Measurements from ENCODE around the gene HMGXB3. TPM values are rescaled to one million over a fixed set of nuclear protein-coding genes. Genes with fewer than 3 reads are reported as not detected.

HMGXB3 gene
- total and polyA plus RNA-seq, 5 experiments from 2014 or later = 4.6 to 36.5 (median 13.1) TPM

GRCh38 chr5:150067405-150067960 is 66.9 kb downstream of the HMGXB3 start:
- H3K9me3 Mint-ChIP-seq = no peaks in the 10 kb centered on the region
- H3K27ac Mint-ChIP-seq = peak overlapping the region in 2 of 10 donors; percentile 47 to 76
- H3K36me3 Mint-ChIP-seq = no peaks in the 10 kb centered on the region
- H3K4me3 Mint-ChIP-seq = no peak overlapping the region
- peaks cover 0 to 13% (median 1%) of the 10 kb centered on the region in 4 donors for H3K4me1 Mint-ChIP-seq
- DNase-seq (no peak), ATAC-seq (no peak)
- POLR2A ChIA-PET = no interaction called here
- peaks cover 0 to 3% (median 0%) of the 10 kb centered on the region in 5 donors for H3K27me3 Mint-ChIP-seq

- POLR2A ChIA-PET = no interaction called here
- H3K36me3 Mint-ChIP-seq = no peaks in the 10 kb centered on the region
- peaks cover 0 to 3% (median 0%) of the 10 kb centered on the region in 5 donors for H3K27me3 Mint-ChIP-seq
- H3K27ac Mint-ChIP-seq = peak overlapping the region in 1 of 10 donors; percentile 47
- no peak for ATAC-seq
- no peak overlapping the region for H3K4me3 Mint-ChIP-seq
- H3K4me1 Mint-ChIP-seq = peaks cover 0 to 13% (median 1%) of the 10 kb centered on the region in 4 donors
- DNase-seq = peak in 1 of 10 donors; percentile 53
- no peaks in the 10 kb centered on the region for H3K9me3 Mint-ChIP-seq
Measured at GRCh38 chr5:150068071-150068470, 67.5 kb downstream of the HMGXB3 start.

- no peak for ATAC-seq
Measured at GRCh38 chr5:150068472-150068871, 67.9 kb downstream of the HMGXB3 start.

GRCh38 chr5:150068961-150069645 is 68.6 kb downstream of the HMGXB3 start:
- Mint-ChIP-seq H3K4me3 (no peak overlapping the region), H3K36me3 (no peaks in the 10 kb centered on the region), H3K4me1 (peaks cover 0 to 13% (median 1%) of the 10 kb centered on the region in 4 donors), H3K9me3 (no peaks in the 10 kb centered on the region), H3K27ac (no peak overlapping the region), H3K27me3 (peaks cover 0 to 3% (median 0%) of the 10 kb centered on the region in 5 donors)
- DNase-seq (peak in 1 of 10 donors; percentile 15), ATAC-seq (no peak)
- POLR2A ChIA-PET = no interaction called here

More at GRCh38 chr5:150068472-150068871, 67.9 kb downstream of the HMGXB3 start:
- Mint-ChIP-seq H3K4me3 (no peak overlapping the region), H3K9me3 (no peaks in the 10 kb centered on the region), H3K27me3 (peaks cover 0 to 3% (median 0%) of the 10 kb centered on the region in 5 donors), H3K27ac (no peak overlapping the region), H3K4me1 (peaks cover 0 to 13% (median 1%) of the 10 kb centered on the region in 4 donors), H3K36me3 (no peaks in the 10 kb centered on the region)
- DNase-seq = peak in 1 of 10 donors; percentile 21
- POLR2A ChIA-PET = no interaction called here

GRCh38 chr5:150069672-150070627 is 69.4 kb downstream of the HMGXB3 start:
- Mint-ChIP-seq H3K4me1 (peaks cover 0 to 13% (median 1%) of the 10 kb centered on the region in 4 donors), H3K27me3 (peaks cover 0 to 3% (median 0%) of the 10 kb centered on the region in 5 donors), H3K4me3 (no peak overlapping the region), H3K9me3 (no peaks in the 10 kb centered on the region), H3K27ac (no peak overlapping the region), H3K36me3 (no peaks in the 10 kb centered on the region)
- POLR2A ChIA-PET = no interaction called here
- peak in 1 of 10 donors; percentile 41 for DNase-seq
- ATAC-seq = no peak

- ATAC-seq (no peak), DNase-seq (no peak)
- Mint-ChIP-seq H3K9me3 (no peaks in the 10 kb centered on the region), H3K27me3 (peaks cover 0 to 3% (median 0%) of the 10 kb centered on the region in 5 donors), H3K27ac (peak overlapping the region in 1 of 10 donors; percentile 66), H3K36me3 (no peaks in the 10 kb centered on the region), H3K4me3 (no peak overlapping the region), H3K4me1 (peaks cover 0 to 13% (median 1%) of the 10 kb centered on the region in 4 donors)
- POLR2A ChIA-PET = interaction anchor here (0.6 kb wide), 1 partner anchor 16 kb away, joined by 6 read pairs; no protein-coding TSS in a partner anchor
Measured at GRCh38 chr5:150070821-150071220, 70.3 kb downstream of the HMGXB3 start.

GRCh38 chr5:150073086-150073625 is 72.6 kb downstream of the HMGXB3 start:
- Mint-ChIP-seq H3K4me1 (no peaks in the 10 kb centered on the region), H3K27ac (no peak overlapping the region), H3K9me3 (no peaks in the 10 kb centered on the region), H3K36me3 (no peaks in the 10 kb centered on the region), H3K4me3 (no peak overlapping the region), H3K27me3 (peaks cover 0 to under 1% (median 0%) of the 10 kb centered on the region in 5 donors)
- no peak for DNase-seq
- POLR2A ChIA-PET = interaction anchor here (0.6 kb wide), 1 partner anchor 1461 kb away, joined by 4 read pairs; no protein-coding TSS in a partner anchor
- ATAC-seq = no peak

- POLR2A ChIA-PET = no interaction called here
- DNase-seq = no peak
- H3K4me1 Mint-ChIP-seq = no peaks in the 10 kb centered on the region
- H3K36me3 Mint-ChIP-seq = no peaks in the 10 kb centered on the region
- H3K27me3 Mint-ChIP-seq = peaks cover 0 to 6% (median 0%) of the 10 kb centered on the region in 5 donors
- H3K9me3 Mint-ChIP-seq = no peaks in the 10 kb centered on the region
- no peak overlapping the region for H3K27ac Mint-ChIP-seq
- no peak overlapping the region for H3K4me3 Mint-ChIP-seq
- ATAC-seq = no peak
Measured at GRCh38 chr5:150073677-150074076, 73.1 kb downstream of the HMGXB3 start.

- Mint-ChIP-seq H3K36me3 (no peaks in the 10 kb centered on the region), H3K4me1 (peaks cover 0 to 1% (median 0%) of the 10 kb centered on the region in 4 donors)
- DNase-seq = peak in 1 of 10 donors; percentile 8
Measured at GRCh38 chr5:150075233-150075632, 74.7 kb downstream of the HMGXB3 start.

GRCh38 chr5:150075806-150076205 is 75.3 kb downstream of the HMGXB3 start:
- H3K9me3 Mint-ChIP-seq = no peaks in the 10 kb centered on the region
- POLR2A ChIA-PET = no interaction called here
- no peak overlapping the region for H3K27ac Mint-ChIP-seq
- H3K27me3 Mint-ChIP-seq = peaks cover 0 to 7% (median 3%) of the 10 kb centered on the region in 5 donors
- no peak overlapping the region for H3K4me3 Mint-ChIP-seq
- H3K4me1 Mint-ChIP-seq = peaks cover 0 to 1% (median 0%) of the 10 kb centered on the region in 4 donors
- DNase-seq (no peak), ATAC-seq (no peak)
- no peaks in the 10 kb centered on the region for H3K36me3 Mint-ChIP-seq

More at GRCh38 chr5:150075233-150075632, 74.7 kb downstream of the HMGXB3 start:
- H3K9me3 Mint-ChIP-seq = no peaks in the 10 kb centered on the region
- H3K4me3 Mint-ChIP-seq = no peak overlapping the region
- peaks cover 0 to 7% (median 3%) of the 10 kb centered on the region in 5 donors for H3K27me3 Mint-ChIP-seq
- POLR2A ChIA-PET = no interaction called here
- no peak for ATAC-seq
- H3K27ac Mint-ChIP-seq = no peak overlapping the region

- peak in 2 of 10 donors; percentile 6 to 21 for DNase-seq
Measured at GRCh38 chr5:150077060-150077459, 76.5 kb downstream of the HMGXB3 start.

More at GRCh38 chr5:150077060-150077459, 76.5 kb downstream of the HMGXB3 start:
- H3K9me3 Mint-ChIP-seq = no peaks in the 10 kb centered on the region
- H3K4me3 Mint-ChIP-seq = no peak overlapping the region
- H3K36me3 Mint-ChIP-seq = no peaks in the 10 kb centered on the region
- peaks cover 0 to 10% (median 4%) of the 10 kb centered on the region in 4 donors for H3K4me1 Mint-ChIP-seq
- ATAC-seq = no peak
- POLR2A ChIA-PET = no interaction called here
- H3K27ac Mint-ChIP-seq = no peak overlapping the region
- peaks cover under 1 to 7% (median 3%) of the 10 kb centered on the region in 5 donors for H3K27me3 Mint-ChIP-seq

All from naive thymus-derived CD8-positive, alpha-beta T cell (primary cell).